ENCODE measurements around the gene BCL10.

- TF ChIP-seq EP300 (conservative IDR thresholded peaks at IDR 0.05; ENCODE audit: poor library complexity, severe bottlenecking) (no peak), CTCF (IDR thresholded peaks at IDR 0.05; ENCODE audit: poor library complexity, severe bottlenecking) (no peak), EZH2 (IDR thresholded peaks at IDR 0.05; ENCODE audit: borderline replicate concordance, insufficient read depth, low read length, poor library complexity, severe bottlenecking) (no peak)
Measured at GRCh38 chr1:85296980-85297379, 20.5 kb upstream of the BCL10 start.
